PC-9 (cell line): ENCODE results near the gene SLC11A2.

Experiments used
- EZH2 ChIP-seq: fragments of 200-600 bp; sonication (generic); IDR thresholded peaks from 2 replicates; pipeline ENCODE4 v1.8.0; 2017; ENCODE audit warnings: antibody characterized with exemption, low read depth
- TF ChIP-seq, protein P1 (sequence below): fragments of 200-600 bp; sonication (generic); conservative IDR thresholded peaks from 2 replicates; pipeline ENCODE4 v1.6.1; 2017; ENCODE audit warnings: mixed run types, antibody characterized with exemption, mild to moderate bottlenecking, moderate library complexity

- TF ChIP-seq, protein P1, sequence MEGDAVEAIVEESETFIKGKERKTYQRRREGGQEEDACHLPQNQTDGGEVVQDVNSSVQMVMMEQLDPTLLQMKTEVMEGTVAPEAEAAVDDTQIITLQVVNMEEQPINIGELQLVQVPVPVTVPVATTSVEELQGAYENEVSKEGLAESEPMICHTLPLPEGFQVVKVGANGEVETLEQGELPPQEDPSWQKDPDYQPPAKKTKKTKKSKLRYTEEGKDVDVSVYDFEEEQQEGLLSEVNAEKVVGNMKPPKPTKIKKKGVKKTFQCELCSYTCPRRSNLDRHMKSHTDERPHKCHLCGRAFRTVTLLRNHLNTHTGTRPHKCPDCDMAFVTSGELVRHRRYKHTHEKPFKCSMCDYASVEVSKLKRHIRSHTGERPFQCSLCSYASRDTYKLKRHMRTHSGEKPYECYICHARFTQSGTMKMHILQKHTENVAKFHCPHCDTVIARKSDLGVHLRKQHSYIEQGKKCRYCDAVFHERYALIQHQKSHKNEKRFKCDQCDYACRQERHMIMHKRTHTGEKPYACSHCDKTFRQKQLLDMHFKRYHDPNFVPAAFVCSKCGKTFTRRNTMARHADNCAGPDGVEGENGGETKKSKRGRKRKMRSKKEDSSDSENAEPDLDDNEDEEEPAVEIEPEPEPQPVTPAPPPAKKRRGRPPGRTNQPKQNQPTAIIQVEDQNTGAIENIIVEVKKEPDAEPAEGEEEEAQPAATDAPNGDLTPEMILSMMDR, result no peak
- TF ChIP-seq EZH2, result no peak
These were observed 38.1 kb downstream of the SLC11A2 start for GRCh38 chr12:50988051-50988450.
